H1 (cell line): ENCODE measurements around the gene RBM18.

Source experiments
- EGR1 ChIP-seq: IDR thresholded peaks from 2 replicates; pipeline ENCODE4 v1.6.1; 2011; ENCODE audit warnings: low read depth, low read length, borderline replicate concordance
- FOSL1 ChIP-seq: IDR thresholded peaks from 2 replicates; pipeline ENCODE4 v1.6.1; 2011; ENCODE audit warnings: mild to moderate bottlenecking, low read depth, low read length, moderate library complexity; ENCODE audit not compliant: insufficient read depth

DNA sequence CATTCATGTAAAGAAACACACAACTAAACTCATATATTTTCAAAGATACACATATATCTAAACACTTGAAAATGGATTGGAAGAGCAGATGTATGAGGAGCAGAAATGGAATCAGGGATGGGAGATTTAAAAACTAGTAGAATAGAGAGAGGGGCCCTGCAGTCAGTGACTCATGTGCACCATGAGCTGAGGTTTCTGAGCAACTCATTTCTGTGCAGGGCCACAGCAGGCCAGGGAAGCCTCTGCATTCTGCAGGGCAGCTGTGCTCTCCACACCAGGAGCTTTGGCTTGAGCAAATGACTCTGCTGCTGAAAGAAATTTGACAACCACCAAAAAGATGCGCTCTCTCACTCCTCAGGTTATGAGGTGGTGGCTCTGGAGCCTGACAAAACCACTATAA lies 63.0 kb downstream of the RBM18 start:
- TF ChIP-seq FOSL1 (no peak), EGR1 (no peak)
